Measurements from ENCODE around the gene TAS2R41.
"Not testable (repeated sequence)": the region's sequence is repeated elsewhere in the genome, so short reads cannot be mapped to it uniquely, and the experiment has no call there.

Gene TAS2R41

DNA sequence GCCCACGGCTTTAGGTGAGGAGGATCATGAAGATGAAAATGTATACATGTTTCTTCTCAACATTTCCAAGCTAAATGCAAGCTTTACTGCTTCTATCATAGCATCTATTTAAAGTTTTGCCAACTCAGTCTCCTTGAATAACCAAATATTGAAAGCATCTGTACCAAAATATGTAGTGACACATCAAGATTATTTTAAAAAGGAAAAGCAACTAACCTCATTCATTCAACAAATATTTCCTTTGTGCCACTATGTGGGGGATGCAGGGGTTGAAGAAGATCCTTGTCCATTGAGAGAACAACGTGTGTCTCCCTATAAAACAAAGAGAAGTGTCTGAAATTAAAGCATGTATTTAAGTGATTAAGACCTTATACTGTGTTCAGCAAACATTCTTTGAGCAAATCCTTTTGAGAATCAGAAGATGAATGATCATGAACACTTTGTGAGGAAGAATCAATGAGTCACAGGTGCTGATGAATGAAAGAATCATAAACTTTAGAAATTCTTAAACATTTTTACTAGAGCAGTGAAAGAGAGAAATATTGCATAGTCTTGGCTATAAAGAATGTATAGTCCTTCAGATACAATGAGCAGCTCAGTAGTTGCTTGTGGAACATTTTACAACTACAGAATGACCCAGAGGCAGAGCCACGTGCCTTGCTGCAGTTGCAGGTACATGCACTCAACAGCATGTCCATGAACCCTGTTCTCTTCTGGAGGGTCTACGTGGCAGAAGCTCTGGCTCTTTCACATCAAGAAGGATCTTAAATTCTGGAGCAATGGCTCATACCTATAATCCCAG, 20.5 kb upstream of the TAS2R41 start:
- DNase-seq (ENCODE audit: low spot score), result no peak

DNA sequence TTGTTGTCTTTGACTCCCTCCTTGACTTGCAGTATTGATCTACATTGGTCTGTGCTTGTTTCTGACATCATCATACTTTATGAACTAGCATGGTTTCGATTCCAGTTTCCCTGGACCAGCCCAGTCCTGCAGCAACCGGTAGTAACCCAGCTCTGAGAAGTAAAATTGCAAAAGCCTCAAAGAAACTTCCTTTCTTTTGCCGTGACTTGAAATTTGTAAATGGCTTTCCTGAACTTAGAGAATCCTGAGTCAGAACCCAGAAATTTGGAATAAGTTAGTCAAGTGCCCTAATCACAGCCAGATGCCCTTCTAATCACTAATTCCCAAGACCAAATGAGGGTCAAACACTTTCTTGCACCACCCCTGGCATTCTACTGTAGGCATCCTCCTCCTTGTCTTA, 19.4 kb upstream of the TAS2R41 start:
- no peak for DNase-seq (ENCODE audit: low spot score)

DNA sequence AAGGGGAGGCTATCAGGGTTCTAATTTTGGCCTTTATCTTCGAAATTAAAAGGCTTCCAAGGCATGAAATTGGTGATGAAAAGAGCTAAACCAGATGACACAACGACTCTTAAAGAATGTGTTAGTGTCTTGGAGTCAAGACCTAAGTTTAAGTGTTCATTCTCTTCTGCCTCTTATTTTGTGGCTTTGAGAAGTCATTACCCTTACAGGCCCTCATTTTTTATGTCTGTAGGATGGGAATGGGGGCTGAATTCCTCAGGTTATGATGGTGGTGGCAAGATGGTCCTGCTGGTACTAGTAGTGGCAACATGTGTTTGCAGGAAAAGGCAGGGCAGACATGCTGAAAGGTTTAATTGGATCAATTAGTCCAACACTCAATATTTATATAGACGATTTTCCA, 19.0 kb upstream of the TAS2R41 start:
- DNase-seq (ENCODE audit: low spot score), result no peak

GRCh38 chr7:143459359-143459758, 18.3 kb upstream of the TAS2R41 start:
- no peak for DNase-seq (ENCODE audit: low spot score)

- no peak for DNase-seq (ENCODE audit: low spot score)
Measured at GRCh38 chr7:143460271-143460979, 17.2 kb upstream of the TAS2R41 start.

DNA sequence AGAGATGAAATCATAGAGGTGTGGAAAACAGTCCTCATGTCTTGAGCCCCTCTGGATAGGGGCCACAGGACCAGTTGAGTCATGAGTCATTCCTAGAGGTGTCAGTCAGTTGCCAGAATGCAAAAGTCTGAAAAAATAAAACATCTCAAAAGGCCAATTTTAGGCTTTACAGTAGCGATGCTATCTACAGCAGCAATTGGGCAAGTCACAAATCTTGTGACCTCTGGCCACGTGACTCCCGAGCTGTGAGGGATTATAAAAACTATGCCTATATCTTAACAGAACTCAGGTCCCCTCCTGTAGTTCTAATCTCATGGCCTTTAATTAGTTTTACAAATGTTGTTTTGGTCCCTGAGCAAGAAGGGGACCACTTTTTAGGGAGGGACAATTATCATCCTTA, 15.6 kb upstream of the TAS2R41 start:
- DNase-seq (ENCODE audit: low spot score), result no peak

DNA sequence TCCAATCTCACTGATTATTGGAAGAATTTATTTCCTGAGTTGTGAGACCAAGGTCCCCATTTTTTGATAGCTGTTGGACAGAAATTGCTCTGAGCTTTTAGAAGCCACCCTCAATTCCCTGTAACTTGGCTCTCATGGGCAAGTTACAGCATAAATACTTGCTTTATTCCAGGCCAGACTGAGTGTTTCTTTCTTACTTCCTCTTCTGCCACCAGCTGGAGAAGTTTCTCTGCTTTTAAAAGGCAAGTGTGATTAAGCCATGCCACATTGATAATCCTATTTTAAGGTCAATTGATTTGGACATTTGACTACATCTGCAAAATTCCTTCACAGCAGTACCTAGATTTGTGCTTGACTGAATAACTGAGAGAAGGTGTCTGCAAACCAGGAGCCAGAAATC, 14.1 kb upstream of the TAS2R41 start:
- DNase-seq (ENCODE audit: low spot score), result no peak

DNA sequence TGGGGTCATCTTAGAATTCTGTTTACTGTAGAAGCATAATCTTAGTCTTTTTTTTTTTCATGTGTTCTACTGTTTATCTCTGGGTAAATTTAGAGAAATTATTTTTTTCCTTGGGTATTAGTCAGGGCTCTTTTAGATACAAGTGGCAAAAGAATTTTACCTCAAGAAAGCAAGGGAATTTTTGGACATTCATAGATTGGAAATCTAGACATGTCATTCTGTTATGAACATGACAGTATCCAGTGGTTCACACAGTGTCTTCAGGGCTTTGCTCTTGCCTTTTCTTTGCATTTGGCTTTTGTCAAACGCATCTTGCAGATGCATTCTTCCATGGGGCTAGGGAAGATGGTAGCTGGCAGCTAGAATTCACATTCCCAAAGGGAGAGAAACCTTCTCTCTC, 13.7 kb upstream of the TAS2R41 start:
- no peak for DNase-seq (ENCODE audit: low spot score)

- DNase-seq (ENCODE audit: low spot score), result no peak
Measured at GRCh38 chr7:143467724-143468123, 9.9 kb upstream of the TAS2R41 start.

DNA sequence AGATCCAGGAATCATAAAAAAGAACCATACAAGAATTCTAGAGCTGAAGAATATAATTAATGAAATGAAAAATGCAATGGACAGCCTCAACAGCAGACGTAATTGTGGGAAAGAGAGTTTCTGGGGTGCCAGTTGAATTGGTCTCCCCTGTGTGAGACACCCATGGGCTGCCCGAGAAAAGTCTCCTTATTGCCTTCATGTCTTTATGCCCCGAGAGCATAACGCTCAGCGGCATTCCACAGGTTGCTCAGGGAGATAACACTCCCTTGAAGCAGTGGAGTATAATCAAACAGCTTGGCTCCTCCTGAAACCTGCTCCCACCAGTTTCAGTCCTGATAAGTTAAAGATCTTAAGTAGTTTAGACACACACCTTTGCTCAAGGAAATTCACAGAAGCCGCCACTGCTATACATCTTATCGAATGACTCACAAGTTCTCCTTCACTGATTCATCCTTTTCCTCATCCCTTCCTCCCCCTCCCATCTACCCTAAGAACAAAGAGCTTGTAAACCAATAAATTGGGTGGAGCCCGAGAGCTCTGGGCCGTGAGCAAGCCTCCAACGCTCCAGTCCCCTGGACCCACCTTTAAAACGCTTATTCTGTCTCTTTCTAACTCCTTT, 5.5 kb upstream of the TAS2R41 start:
- DNase-seq (ENCODE audit: low spot score), result not testable (repeated sequence)

- DNase-seq (ENCODE audit: low spot score), result no peak
Measured at GRCh38 chr7:143479055-143479766, 1.5 kb downstream of the TAS2R41 start.

GRCh38 chr7:143480501-143480900, 2.8 kb downstream of the TAS2R41 start:
- DNase-seq (ENCODE audit: low spot score), result no peak

DNA sequence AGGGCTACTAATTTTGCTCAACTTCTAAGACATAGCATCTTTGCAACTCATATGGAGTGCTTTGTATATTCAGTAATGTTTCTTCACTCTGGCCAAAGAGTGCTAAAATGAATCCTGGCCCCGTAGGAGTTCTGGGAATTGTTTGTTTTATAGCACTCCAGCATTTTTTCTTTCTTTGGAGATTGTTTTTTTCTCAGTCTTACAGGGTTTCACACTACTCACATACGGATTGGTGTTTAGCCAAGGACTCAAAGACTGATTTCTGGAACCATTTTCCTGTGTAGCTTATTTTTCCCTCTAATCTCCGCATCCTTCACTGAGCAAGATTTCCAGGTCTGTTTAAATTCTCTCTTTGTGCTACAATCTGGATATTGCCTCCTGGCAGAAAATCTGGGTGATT, 6.4 kb downstream of the TAS2R41 start:
- no peak for DNase-seq (ENCODE audit: low spot score)

GRCh38 chr7:143485094-143485493, 7.4 kb downstream of the TAS2R41 start:
- DNase-seq (ENCODE audit: low spot score), result no peak

DNA sequence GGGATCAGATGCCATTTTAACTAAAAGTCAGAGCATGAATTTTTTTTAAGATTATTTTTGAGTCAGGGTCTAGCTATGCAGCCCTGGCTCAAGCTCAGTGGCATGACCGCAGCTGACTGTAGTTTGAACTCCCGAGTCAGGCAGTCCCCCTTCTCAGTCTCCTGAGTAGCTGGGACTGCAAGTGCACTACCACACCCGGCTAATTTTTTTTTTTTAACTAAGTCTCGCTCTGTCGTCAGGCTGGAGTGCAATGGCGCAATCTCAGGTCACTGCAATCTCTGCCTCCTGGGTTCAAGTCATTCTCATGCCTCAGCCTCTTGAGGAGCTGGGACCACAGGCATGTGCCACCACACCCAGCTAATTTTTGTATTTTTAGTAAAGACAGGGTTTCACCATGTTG, 7.8 kb downstream of the TAS2R41 start:
- no peak for DNase-seq (ENCODE audit: low spot score)

GRCh38 chr7:143486266-143486665, 8.6 kb downstream of the TAS2R41 start:
- not testable (repeated sequence) for DNase-seq (ENCODE audit: low spot score)

DNA sequence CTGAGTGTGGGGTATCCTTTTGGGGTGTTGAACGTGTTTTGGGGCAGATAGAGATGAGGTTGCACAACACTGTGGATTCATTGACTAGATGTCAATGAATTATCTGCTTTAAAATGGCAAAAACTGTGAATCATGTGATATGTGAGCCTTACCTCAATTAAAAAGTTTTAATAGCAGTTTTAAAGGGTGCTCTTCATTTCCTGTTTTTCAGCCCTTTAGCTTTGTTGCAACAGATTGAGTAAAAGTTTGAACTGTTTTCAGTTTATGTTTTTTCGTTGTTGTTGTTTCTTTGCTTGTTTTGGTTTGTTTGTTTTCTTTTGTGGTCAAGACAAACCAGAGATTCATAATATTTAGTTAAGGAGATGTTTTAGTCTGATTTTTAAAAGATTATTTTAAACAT, 9.4 kb downstream of the TAS2R41 start:
- no peak for DNase-seq (ENCODE audit: low spot score)

GRCh38 chr7:143487566-143487965, 9.9 kb downstream of the TAS2R41 start:
- no peak for DNase-seq (ENCODE audit: low spot score)

- peak; percentile 24 for DNase-seq (ENCODE audit: low spot score)
Measured at GRCh38 chr7:143490717-143491306, 13.1 kb downstream of the TAS2R41 start.

GRCh38 chr7:143492043-143492471, 14.4 kb downstream of the TAS2R41 start:
- no peak for DNase-seq (ENCODE audit: low spot score)

DNA sequence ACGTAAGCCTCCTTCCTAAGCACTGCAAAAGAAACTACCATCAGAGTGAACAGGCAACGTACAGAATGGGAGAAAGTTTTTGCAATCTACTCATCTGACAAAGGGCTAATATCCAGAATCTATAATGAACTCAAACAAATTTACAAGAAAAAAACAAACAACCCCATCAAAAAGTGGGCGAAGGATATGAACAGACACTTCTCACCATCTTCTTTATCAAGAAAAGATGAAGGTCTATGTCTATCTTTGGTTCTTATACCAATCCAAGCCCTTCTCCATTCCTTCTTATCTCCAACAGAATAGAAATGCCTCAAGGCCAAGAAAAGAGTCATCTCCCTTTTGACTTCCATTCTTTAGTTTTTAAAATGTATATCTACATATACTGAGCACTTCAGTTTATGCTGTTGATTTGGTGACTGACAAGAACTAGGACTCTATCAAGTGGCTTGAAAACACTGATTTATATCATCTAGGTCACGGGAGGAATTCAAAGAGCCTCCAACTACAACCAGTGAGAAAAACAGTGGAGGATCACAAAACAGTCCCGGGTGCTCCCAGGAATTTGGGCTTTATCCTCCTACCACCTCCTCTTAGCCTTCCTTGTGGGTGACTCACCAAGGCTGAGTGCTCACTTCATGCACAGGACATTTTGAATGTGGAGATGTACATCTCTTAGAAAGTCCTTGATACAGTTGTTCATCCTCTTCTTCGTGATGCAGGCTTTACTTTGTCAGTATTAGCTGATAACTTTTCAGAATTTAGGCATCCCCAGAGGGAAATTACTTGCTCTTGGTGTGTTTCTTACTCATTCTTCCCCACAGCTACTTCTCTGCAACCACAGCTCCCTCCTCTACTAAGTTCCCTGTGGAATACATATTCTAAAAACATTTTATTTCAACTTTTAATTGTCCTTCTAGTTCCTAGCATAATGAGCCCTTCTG, 15.4 kb downstream of the TAS2R41 start:
- no peak for DNase-seq (ENCODE audit: low spot score)
